GM20000 (cell line): Measurements from ENCODE around the gene RASA3.

ENCODE experiments used
- DNase-seq: peaks from one replicate; pipeline ENCODE4 v3.0.0; 2012; ENCODE audit warnings: low spot score
- CTCF ChIP-seq: IDR thresholded peaks from 2 replicates; pipeline ENCODE4 v1.5.1; 2012; ENCODE audit warnings: mild to moderate bottlenecking, control low read depth; ENCODE audit errors: extremely low read depth, missing control alignments

Gene RASA3

GRCh38 chr13:114071410-114071809 is 61.0 kb downstream of the RASA3 start:
- no peak for TF ChIP-seq CTCF
- no peak for DNase-seq

GRCh38 chr13:114070098-114070799 is 62.2 kb downstream of the RASA3 start:
- no peak for TF ChIP-seq CTCF
- DNase-seq, result no peak

DNA sequence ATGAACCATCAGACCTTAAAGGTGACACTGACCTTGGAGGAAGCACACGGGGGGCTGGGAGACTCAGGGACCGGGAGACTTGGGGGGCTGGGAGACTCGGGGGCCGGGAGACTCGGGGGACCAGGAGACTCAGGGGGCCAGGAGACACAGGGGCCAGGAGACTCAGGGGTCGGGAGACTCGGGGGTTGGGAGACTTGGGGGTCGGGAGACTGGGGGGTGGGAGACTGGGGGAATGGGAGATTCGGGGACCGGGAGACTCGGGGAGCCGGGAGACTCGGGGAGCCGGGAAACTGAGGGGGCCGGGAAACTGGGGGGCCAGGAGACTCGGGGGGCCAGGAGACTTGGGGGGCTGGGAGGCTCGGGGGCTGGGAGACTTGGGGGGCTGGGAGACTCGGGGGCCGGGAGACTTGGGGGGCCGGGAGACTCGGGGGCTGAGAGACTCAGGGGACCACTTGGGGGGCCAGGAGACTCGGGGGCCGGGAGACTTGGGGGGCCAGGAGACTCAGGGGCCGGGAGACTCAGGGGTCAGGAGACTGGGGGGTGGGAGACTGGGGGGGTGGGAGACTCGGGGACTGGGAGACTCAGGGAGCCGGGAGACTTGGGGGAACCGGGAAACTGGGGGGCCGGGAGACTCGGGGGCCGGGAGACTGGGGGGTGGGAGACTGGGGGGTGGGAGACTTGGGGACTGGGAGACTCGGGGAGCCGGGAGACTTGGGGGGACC is 62.9 kb downstream of the RASA3 start:
- TF ChIP-seq CTCF, result no peak
- no peak for DNase-seq

- no peak for DNase-seq
- TF ChIP-seq CTCF, result no peak
These were observed 63.6 kb downstream of the RASA3 start for GRCh38 chr13:114068656-114069318.

DNA sequence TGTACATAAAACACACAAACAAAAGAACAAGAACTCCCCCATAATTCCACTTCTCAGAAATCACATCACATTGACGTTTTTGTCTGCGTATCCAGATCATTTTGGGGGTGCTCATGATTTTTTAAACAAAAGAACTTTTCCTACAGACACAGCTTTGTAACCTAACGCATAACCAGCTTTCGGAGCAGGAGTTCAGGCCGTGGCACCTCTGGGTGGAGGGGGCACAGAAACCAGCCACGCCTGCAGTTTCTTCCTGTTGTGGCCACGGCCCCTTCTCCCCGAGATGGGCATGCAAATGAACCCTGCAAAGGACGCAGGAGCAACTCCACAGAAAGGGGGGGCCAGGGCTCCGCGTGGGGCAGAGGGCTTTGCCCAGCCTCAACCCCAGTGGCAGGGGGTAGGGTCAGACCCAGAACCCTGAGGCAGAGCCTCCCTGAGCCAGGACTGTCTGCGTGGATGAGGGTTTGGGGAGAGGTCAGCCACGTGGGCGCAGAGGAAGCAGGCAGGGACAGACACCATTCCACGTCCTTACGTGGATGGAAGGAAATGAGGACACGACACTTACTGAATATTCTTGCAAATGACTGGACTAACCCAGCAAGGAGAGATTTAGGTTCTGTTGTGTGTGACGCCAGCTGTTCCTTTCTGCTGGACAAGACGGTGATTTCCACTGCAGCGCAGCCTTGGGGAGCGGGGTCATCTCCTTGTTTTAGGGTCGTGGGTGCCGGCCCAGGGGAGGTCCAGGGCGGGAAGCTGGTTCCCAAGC is 64.4 kb downstream of the RASA3 start:
- DNase-seq, result no peak
- TF ChIP-seq CTCF, result no peak

- peak; percentile 82 for DNase-seq
- no peak for TF ChIP-seq CTCF
These were observed 65.0 kb downstream of the RASA3 start for GRCh38 chr13:114067381-114067885.
